Hepatocyte (in vitro differentiated cells): Measurements from ENCODE around the gene APOA4. TPM values are rescaled to one million over a fixed set of nuclear protein-coding genes. Genes with fewer than 3 reads are reported as not detected.
A peak's percentile ranks its signal among the peaks of the same experiment; 100 is the strongest.

ENCODE experiments used
- DNase-seq: peaks from one replicate; pipeline ENCODE4 v3.0.0-alpha.2; 2016; ENCODE audit warnings: low spot score
- H2AFZ ChIP-seq: fragments of 200-600 bp; sonication (generic); 2 replicates; pipeline ENCODE4 v1.6.0; 2016; ENCODE audit warnings: antibody characterized with exemption, mild to moderate bottlenecking
- H3K27ac ChIP-seq: fragments of 200-600 bp; sonication (generic); 2 replicates; pipeline ENCODE4 v1.5.1; 2016; ENCODE audit warnings: mild to moderate bottlenecking
- H3K27me3 ChIP-seq: fragments of 200-600 bp; sonication (generic); 2 replicates; pipeline ENCODE4 v1.6.1; 2016
- H3K36me3 ChIP-seq: fragments of 200-600 bp; sonication (generic); replicated peaks from 2 replicates; pipeline ENCODE4 v1.5.1; 2016; ENCODE audit warnings: low read depth; ENCODE audit not compliant: insufficient read depth
- H3K4me1 ChIP-seq: fragments of 200-600 bp; sonication (generic); 2 replicates; pipeline ENCODE4 v1.5.1; 2016; ENCODE audit warnings: mild to moderate bottlenecking, moderate library complexity; ENCODE audit not compliant: insufficient read depth
- H3K4me2 ChIP-seq: fragments of 200-600 bp; sonication (generic); 2 replicates; pipeline ENCODE4 v1.6.0; 2016
- H3K4me3 ChIP-seq: fragments of 200-600 bp; sonication (generic); 2 replicates; pipeline ENCODE4 v1.5.1; 2016; ENCODE audit warnings: mild to moderate bottlenecking
- H3K79me2 ChIP-seq: fragments of 200-600 bp; sonication (generic); 2 replicates; pipeline ENCODE4 v1.6.0; 2017; ENCODE audit warnings: mild to moderate bottlenecking
- H3K9me2 ChIP-seq: fragments of 200-600 bp; sonication (generic); replicated peaks from 2 replicates; pipeline ENCODE4 v1.6.0; 2017; ENCODE audit warnings: mild to moderate bottlenecking; ENCODE audit not compliant: insufficient read depth
- H3K9me3 ChIP-seq: fragments of 200-600 bp; sonication (generic); 2 replicates; pipeline ENCODE4 v1.5.1; 2016; ENCODE audit warnings: low read depth, mild to moderate bottlenecking
- H4K20me1 ChIP-seq: fragments of 200-600 bp; sonication (generic); 2 replicates; pipeline ENCODE4 v1.6.0; 2016; ENCODE audit warnings: mild to moderate bottlenecking; ENCODE audit not compliant: insufficient read depth, poor library complexity, severe bottlenecking
- EZH2 ChIP-seq: fragments of 200-600 bp; sonication (generic); IDR thresholded peaks from 2 replicates; pipeline ENCODE4 v1.6.1; 2016; ENCODE audit warnings: antibody characterized with exemption, mild to moderate bottlenecking, borderline replicate concordance
- EZH2phosphoT487 ChIP-seq: fragments of 200-600 bp; sonication (generic); IDR thresholded peaks from one replicate; pipeline ENCODE4 v1.6.1; 2018; ENCODE audit warnings: antibody characterized with exemption, mild to moderate bottlenecking, low read depth, moderate library complexity; ENCODE audit not compliant: unreplicated experiment, severe bottlenecking
- WGBS: methylation state at CpG from one replicate; pipeline ENCODE4 v1.1.6; 2016; ENCODE audit warnings: low lambda C conversion rate; ENCODE audit errors: missing lambda C conversion rate; 5-methylcytosine and 5-hydroxymethylcytosine counted together
- polyA plus RNA-seq: library from polyadenylated mRNA; unstranded; fragments of >200 nt; fragmentation: Nextera tagmentation; extraction: Ambion mirVana; gene quantifications from 2 replicates; pipeline ENCODE4 v1.2.1, GENCODE V29; 2016
- total RNA-seq: library from RNA; depleted of rRNA; stranded (reverse); fragments of >200 nt; gene quantifications from 2 replicates; pipeline ENCODE4 v1.2.3, GENCODE V29; 2014
- TF ChIP-seq, protein P1 (sequence below): fragments of 200-600 bp; sonication (generic); IDR thresholded peaks from 2 replicates; pipeline ENCODE4 v1.5.1; 2016; ENCODE audit warnings: antibody characterized with exemption, mild to moderate bottlenecking; ENCODE audit not compliant: poor library complexity

APOA4 gene
- total and polyA plus RNA-seq, 2 experiments from 2014 or later = 810 to 1,133 TPM

DNA sequence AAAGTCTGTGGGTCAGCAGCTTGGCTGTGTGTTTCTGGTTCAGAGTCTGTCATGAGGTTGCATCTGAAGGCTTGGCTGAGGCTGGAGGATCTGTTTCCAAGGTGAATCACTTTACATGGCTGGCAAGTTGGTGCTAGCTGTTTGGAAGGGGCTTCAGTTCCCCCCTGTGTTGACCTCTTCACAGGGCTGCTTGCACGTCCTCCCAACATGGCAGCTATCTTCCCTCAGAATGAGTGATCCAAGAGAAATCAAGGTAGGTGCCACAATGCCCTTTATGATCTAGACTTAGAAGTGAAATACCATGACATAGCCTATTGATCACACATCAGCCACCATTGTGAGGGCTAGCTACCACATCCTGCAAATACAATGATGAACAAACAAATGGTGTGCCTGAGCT is 9.9 kb downstream of the APOA4 start:
- Histone ChIP-seq H3K4me3 (no peak overlapping the region), H2AFZ (no peak overlapping the region), H3K79me2 (no peaks in the 10 kb centered on the region), H3K9me3 (no peaks in the 10 kb centered on the region), H3K36me3 (no peaks in the 10 kb centered on the region), H3K27ac (peak overlapping the region; percentile 52), H3K4me1 (peaks cover 14% of the 10 kb centered on the region), H3K27me3 (no peaks in the 10 kb centered on the region), H3K9me2 (no peaks in the 10 kb centered on the region), H3K4me2 (no peak overlapping the region), H4K20me1 (no peaks in the 10 kb centered on the region)
- TF ChIP-seq EZH2 (no peak), EZH2phosphoT487 (no peak)
- TF ChIP-seq, protein P1, sequence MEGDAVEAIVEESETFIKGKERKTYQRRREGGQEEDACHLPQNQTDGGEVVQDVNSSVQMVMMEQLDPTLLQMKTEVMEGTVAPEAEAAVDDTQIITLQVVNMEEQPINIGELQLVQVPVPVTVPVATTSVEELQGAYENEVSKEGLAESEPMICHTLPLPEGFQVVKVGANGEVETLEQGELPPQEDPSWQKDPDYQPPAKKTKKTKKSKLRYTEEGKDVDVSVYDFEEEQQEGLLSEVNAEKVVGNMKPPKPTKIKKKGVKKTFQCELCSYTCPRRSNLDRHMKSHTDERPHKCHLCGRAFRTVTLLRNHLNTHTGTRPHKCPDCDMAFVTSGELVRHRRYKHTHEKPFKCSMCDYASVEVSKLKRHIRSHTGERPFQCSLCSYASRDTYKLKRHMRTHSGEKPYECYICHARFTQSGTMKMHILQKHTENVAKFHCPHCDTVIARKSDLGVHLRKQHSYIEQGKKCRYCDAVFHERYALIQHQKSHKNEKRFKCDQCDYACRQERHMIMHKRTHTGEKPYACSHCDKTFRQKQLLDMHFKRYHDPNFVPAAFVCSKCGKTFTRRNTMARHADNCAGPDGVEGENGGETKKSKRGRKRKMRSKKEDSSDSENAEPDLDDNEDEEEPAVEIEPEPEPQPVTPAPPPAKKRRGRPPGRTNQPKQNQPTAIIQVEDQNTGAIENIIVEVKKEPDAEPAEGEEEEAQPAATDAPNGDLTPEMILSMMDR = no peak
- DNase-seq = no peak
- 86% methylated on average over 1 of the region's 1 CpG for WGBS

DNA sequence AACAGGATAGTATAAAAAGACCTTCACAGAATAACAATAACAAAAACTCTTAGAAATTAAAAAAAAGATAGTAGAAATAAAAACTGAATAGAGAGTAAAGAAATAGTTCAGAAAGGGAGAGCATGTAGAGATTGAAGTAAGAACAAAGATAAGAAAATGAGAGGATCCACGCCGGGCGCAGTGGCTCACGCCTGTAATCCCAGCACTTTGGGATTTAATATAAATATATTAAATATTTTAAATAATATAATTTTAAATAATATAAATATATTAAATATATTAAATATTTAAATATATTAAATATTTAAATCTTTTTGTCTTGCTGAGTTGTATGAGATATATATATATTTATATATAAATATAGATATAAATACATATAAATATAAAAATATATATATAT is 11.0 kb downstream of the APOA4 start:
- Histone ChIP-seq H4K20me1 (no peaks in the 10 kb centered on the region), H3K4me3 (no peak overlapping the region), H3K4me1 (peaks cover 14% of the 10 kb centered on the region), H3K4me2 (no peak overlapping the region), H3K36me3 (no peaks in the 10 kb centered on the region), H3K9me3 (no peaks in the 10 kb centered on the region), H2AFZ (no peak overlapping the region), H3K9me2 (no peaks in the 10 kb centered on the region), H3K27ac (no peak overlapping the region), H3K27me3 (no peaks in the 10 kb centered on the region), H3K79me2 (no peaks in the 10 kb centered on the region)
- TF ChIP-seq EZH2phosphoT487 (no peak), EZH2 (no peak)
- TF ChIP-seq, protein P1 = no peak
- DNase-seq = no peak
- 87% methylated on average over 4 of the region's 4 CpGs for WGBS

DNA sequence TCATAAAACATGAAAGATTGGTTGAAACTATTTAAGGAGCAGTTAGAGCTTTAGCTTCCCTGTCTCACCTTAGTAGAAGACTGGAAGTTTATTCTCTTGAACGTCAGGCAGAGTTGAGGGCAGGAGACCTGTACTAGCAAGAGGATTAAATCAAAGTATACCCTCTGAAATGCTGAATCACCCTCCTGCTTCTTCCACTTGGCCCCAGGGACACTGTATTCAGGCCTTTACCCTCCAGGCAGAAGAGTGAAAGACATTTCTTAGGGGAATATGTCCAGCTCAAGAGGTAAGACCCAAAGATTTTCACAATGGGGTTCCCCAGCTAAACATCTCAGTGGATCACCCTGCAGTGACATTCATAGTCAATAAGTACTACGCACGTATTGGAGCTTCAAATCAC is 11.9 kb downstream of the APOA4 start:
- TF ChIP-seq, protein P1 = no peak
- TF ChIP-seq EZH2phosphoT487 = no peak
- no peak for TF ChIP-seq EZH2
- Histone ChIP-seq H3K27ac (peak overlapping the region; percentile 52), H3K4me2 (no peak overlapping the region), H3K4me1 (peaks cover 14% of the 10 kb centered on the region), H4K20me1 (no peaks in the 10 kb centered on the region), H3K9me2 (no peaks in the 10 kb centered on the region), H2AFZ (peak overlapping the region; percentile 25), H3K9me3 (no peaks in the 10 kb centered on the region), H3K36me3 (no peaks in the 10 kb centered on the region), H3K27me3 (no peaks in the 10 kb centered on the region), H3K79me2 (no peaks in the 10 kb centered on the region), H3K4me3 (no peak overlapping the region)
- no peak for DNase-seq
- WGBS = 90% methylated on average over 3 of the region's 3 CpGs
